ENCODE results near the gene ZNF14.
"Not testable (repeated sequence)": the region's sequence is repeated elsewhere in the genome, so short reads cannot be mapped to it uniquely, and the experiment has no call there.

Gene ZNF14

GRCh38 chr19:19686580-19686979 lies 46.3 kb downstream of the ZNF14 start:
- DNase-seq: no peak

- DNase-seq: not testable (repeated sequence)
Measured at GRCh38 chr19:19686119-19686518, 46.8 kb downstream of the ZNF14 start.

- DNase-seq: no peak
Measured at GRCh38 chr19:19679176-19680073, 53.5 kb downstream of the ZNF14 start.

- DNase-seq: no peak
Measured at GRCh38 chr19:19677579-19677978, 55.3 kb downstream of the ZNF14 start.

GRCh38 chr19:19674315-19674714 lies 58.6 kb downstream of the ZNF14 start:
- DNase-seq: no peak

GRCh38 chr19:19672816-19673215 lies 60.1 kb downstream of the ZNF14 start:
- no peak for DNase-seq

- DNase-seq: no peak
Measured at GRCh38 chr19:19670070-19670551, 62.8 kb downstream of the ZNF14 start.

GRCh38 chr19:19668230-19669012 lies 64.5 kb downstream of the ZNF14 start, which contains the start of gene ZNF101:
Gene ZNF101 (plus strand): TSS chr19:19668839. CDS start chr19:19668964, 125 bp downstream.
- peak; percentile 72 for DNase-seq

GRCh38 chr19:19665420-19665948 lies 67.4 kb downstream of the ZNF14 start:
- not testable (repeated sequence) for DNase-seq

GRCh38 chr19:19663256-19664120 lies 69.4 kb downstream of the ZNF14 start, which contains the start of gene ATP13A1:
Gene ATP13A1 (minus strand): TSS chr19:19663676. CDS start chr19:19663666, 10 bp downstream.
- peak; percentile 93 for DNase-seq

- no peak for DNase-seq
Measured at GRCh38 chr19:19662871-19663255, 70.0 kb downstream of the ZNF14 start.

- no peak for DNase-seq
Measured at GRCh38 chr19:19662344-19662743, 70.6 kb downstream of the ZNF14 start.

- DNase-seq: no peak
Measured at GRCh38 chr19:19661675-19662251, 71.1 kb downstream of the ZNF14 start.

- DNase-seq: no peak
Measured at GRCh38 chr19:19661141-19661674, 71.7 kb downstream of the ZNF14 start.

Measured in NCI-H2227 treated with DMSO at 0.1 percent for 48 hours (cell line).